GM12892 (cell line): ENCODE measurements around the gene PLPP7.

Experiments
- POLR2A ChIP-seq: IDR thresholded peaks from 2 replicates; pipeline ENCODE4 v1.6.1; 2011; ENCODE audit warnings: low read depth, low read length, control low read depth
- POLR2AphosphoS5 ChIP-seq: IDR thresholded peaks from 2 replicates; pipeline ENCODE4 v1.6.1; 2011; ENCODE audit warnings: low read depth, low read length, control low read depth
- TAF1 ChIP-seq: IDR thresholded peaks from 2 replicates; pipeline ENCODE4 v1.6.1; 2011; ENCODE audit warnings: low read depth, mild to moderate bottlenecking, control low read depth, low read length, borderline replicate concordance

GRCh38 chr9:131329241-131329641 lies 39.7 kb downstream of the PLPP7 start:
- no peak for TF ChIP-seq POLR2A
- TF ChIP-seq POLR2AphosphoS5, result no peak
- no peak for TF ChIP-seq TAF1
